HepG2 (cell line): ENCODE measurements around the gene DYNC2LI1. TPM values are rescaled to one million over a fixed set of nuclear protein-coding genes. Genes with fewer than 3 reads are reported as not detected.

Experiments
- ATAC-seq: fragments of 200-7000 bp; cut with Tn5 transposase; 3 replicates; pipeline ENCODE4 v1.9.1; 2020; ENCODE audit warnings: mild to moderate bottlenecking, moderate library complexity
- BruUV-seq: library from RNA; stranded (reverse); fragments of 400-500 nt; replicated peaks from 2 replicates; lab custom pipeline; 2021; lab: Mats Ljungman, UMichigan
- CTCF ChIA-PET: fragments of 300-600 bp; formaldehyde crosslinking; extraction: SDS; loops from one replicate; lab custom pipeline; 2021; ENCODE audit warnings: low total read pairs, inconsistent platforms, low intra/inter-chr PET ratio; lab: Yijun Ruan, JAX
- POLR2A ChIA-PET: fragments of 350-600 bp; sonication (Branson Sonifier 250); formaldehyde crosslinking; loops from one replicate; lab custom pipeline; 2020; ENCODE audit warnings: antibody characterized with exemption, inconsistent platforms; lab: Yijun Ruan, JAX
- DNase-seq: peaks from one replicate; pipeline ENCODE4 v3.0.0-alpha.2; 2015; ENCODE audit warnings: low spot score
- FAIRE-seq: peaks from 3 replicates; lab custom pipeline; 2011; peaks lifted over from hg19 to GRCh38; lab: Jason Lieb, UNC
- H2AFZ ChIP-seq: one replicate; pipeline ENCODE4 v1.6.1; 2011; ENCODE audit warnings: low read length, inconsistent platforms
- H3K27ac ChIP-seq: fragments of 300-600 bp; 3 replicates; pipeline ENCODE4 v1.8.0; 2011; ENCODE audit warnings: mixed run types, mild to moderate bottlenecking, mixed read lengths, low read length, inconsistent platforms; ENCODE audit not compliant: insufficient read depth; ENCODE audit errors: extremely low read length
- H3K27me3 ChIP-seq, 2 experiments: fragments of 200-600 bp in 1 of 2; 2 replicates in 1 of 2; 3 replicates in 1 of 2; pipeline versions ENCODE4 v1.6.0 to v1.8.0; 2011; ENCODE audit warnings: low read length in 2 of 2, mild to moderate bottlenecking in 2 of 2, moderate library complexity in 2 of 2, inconsistent platforms in 1 of 2; ENCODE audit not compliant: insufficient read depth in 2 of 2, control insufficient read depth in 1 of 2
- H3K36me3 ChIP-seq, 2 experiments: fragments of 200-600 bp in 1 of 2; replicated peaks in 1 of 2; 2 replicates in 1 of 2; 3 replicates in 1 of 2; pipeline versions ENCODE4 v1.5.1 to v1.8.0; 2011; ENCODE audit warnings: low read length in 2 of 2, inconsistent platforms in 1 of 2; ENCODE audit not compliant: insufficient read depth in 2 of 2, control insufficient read depth in 1 of 2
- H3K4me1 ChIP-seq: 2 replicates; pipeline ENCODE4 v1.5.1; 2012; ENCODE audit warnings: low read length, inconsistent platforms; ENCODE audit not compliant: insufficient read depth
- H3K4me2 ChIP-seq: 2 replicates; pipeline ENCODE4 v1.6.0; 2011; ENCODE audit warnings: low read depth, low read length, inconsistent platforms
- H3K4me3 ChIP-seq, 3 experiments: fragments of 200-600 bp in 1 of 3; sonication (generic), shearing (Covaris generic) in 1 of 3; replicated peaks in 1 of 3; 2 replicates each; pipeline ENCODE4 v1.5.1; 2011 to 2016; ENCODE audit warnings: low read length in 3 of 3, inconsistent platforms in 2 of 3, low read depth in 2 of 3, mild to moderate bottlenecking in 2 of 3, control low read depth in 1 of 3, mixed read lengths in 1 of 3; ENCODE audit not compliant: insufficient read depth in 1 of 3
- H3K79me2 ChIP-seq: one replicate; pipeline ENCODE4 v1.6.1; 2011; ENCODE audit warnings: low read length, inconsistent platforms; ENCODE audit not compliant: insufficient read depth
- H3K9ac ChIP-seq: 2 replicates; pipeline ENCODE4 v1.6.0; 2011; ENCODE audit warnings: mild to moderate bottlenecking, low read depth, low read length, inconsistent platforms; ENCODE audit not compliant: insufficient read depth
- H3K9me3 ChIP-seq: 2 replicates; pipeline ENCODE4 v1.5.1; 2012; ENCODE audit warnings: mild to moderate bottlenecking, low read length
- H4K20me1 ChIP-seq: 2 replicates; pipeline ENCODE4 v1.6.0; 2011; ENCODE audit warnings: inconsistent platforms, mild to moderate bottlenecking, low read length, moderate library complexity; ENCODE audit not compliant: insufficient read depth
- FOXO1 ChIP-seq: sonication (generic); formaldehyde crosslinking; IDR thresholded peaks from 2 replicates; pipeline ENCODE4 v1.4.0; 2020; ENCODE audit warnings: missing genetic modification reagents
- HNRNPUL1 ChIP-seq: fragments of 200-400 bp; formaldehyde crosslinking; IDR thresholded peaks from 2 replicates; pipeline ENCODE4 v1.6.1; 2017; ENCODE audit warnings: low read depth, mild to moderate bottlenecking, low read length, moderate library complexity
- JUN ChIP-seq: sonication (generic); formaldehyde crosslinking; IDR thresholded peaks from 2 replicates; pipeline ENCODE4 v1.4.0; 2020; ENCODE audit warnings: mild to moderate bottlenecking, missing genetic modification reagents
- KLF16 ChIP-seq, 2 experiments: sonication (generic) in 1 of 2; formaldehyde crosslinking in 1 of 2; IDR thresholded peaks; 2 replicates each; pipeline versions ENCODE4 v1.6.1 to v1.8.0; 2016 to 2023; ENCODE audit warnings: missing genetic modification reagents in 2 of 2, missing compliant biosample characterization in 1 of 2
- MEIS1 ChIP-seq: sonication (generic); formaldehyde crosslinking; IDR thresholded peaks from 2 replicates; pipeline ENCODE4 v1.9.0; 2021; ENCODE audit warnings: mild to moderate bottlenecking, missing genetic modification reagents, moderate library complexity, borderline replicate concordance
- MYC ChIP-seq: sonication (generic); formaldehyde crosslinking; IDR thresholded peaks from 2 replicates; pipeline ENCODE4 v1.9.0; 2021; ENCODE audit warnings: missing genetic modification reagents, borderline replicate concordance
- REST ChIP-seq, 2 experiments: IDR thresholded peaks; 2 replicates each; pipeline ENCODE4 v1.6.1; 2011 to 2012; ENCODE audit warnings: low read length in 2 of 2, borderline replicate concordance in 1 of 2, low read depth in 1 of 2, mild to moderate bottlenecking in 1 of 2, moderate library complexity in 1 of 2
- RFX1 ChIP-seq: fragments of 450-650 bp; IDR thresholded peaks from 2 replicates; pipeline ENCODE4 v1.6.1; 2017
- SIN3A ChIP-seq: IDR thresholded peaks from 2 replicates; pipeline ENCODE4 v1.6.1; 2011; ENCODE audit warnings: low read depth, mild to moderate bottlenecking, control low read depth, low read length, borderline replicate concordance
- TBP ChIP-seq: sonication (generic); formaldehyde crosslinking; IDR thresholded peaks from 2 replicates; pipeline ENCODE4 v1.5.0; 2020; ENCODE audit warnings: missing genetic modification reagents
- TMF1 ChIP-seq: sonication (generic); formaldehyde crosslinking; IDR thresholded peaks from 2 replicates; pipeline ENCODE4 v1.8.1; 2022; ENCODE audit warnings: low read depth, missing genetic modification reagents
- YEATS4 ChIP-seq: sonication (generic); formaldehyde crosslinking; IDR thresholded peaks from 2 replicates; pipeline ENCODE4 v1.4.0; 2020; ENCODE audit warnings: missing genetic modification reagents, borderline replicate concordance
- ZC3H4 ChIP-seq: sonication (generic); formaldehyde crosslinking; IDR thresholded peaks from 2 replicates; pipeline ENCODE4 v1.4.0; 2020; ENCODE audit warnings: missing genetic modification reagents, borderline replicate concordance
- ZNF510 ChIP-seq: sonication (generic); formaldehyde crosslinking; IDR thresholded peaks from 2 replicates; pipeline ENCODE4 v1.4.0; 2020; ENCODE audit warnings: low read depth, mild to moderate bottlenecking, missing genetic modification reagents
- ZNF530 ChIP-seq: sonication (generic); formaldehyde crosslinking; IDR thresholded peaks from 2 replicates; pipeline ENCODE4 v1.5.0; 2020; ENCODE audit warnings: low read depth, mild to moderate bottlenecking, missing genetic modification reagents
- ZNF616 ChIP-seq: sonication (generic); formaldehyde crosslinking; IDR thresholded peaks from 2 replicates; pipeline ENCODE4 v1.5.0; 2020; ENCODE audit warnings: low read depth, mild to moderate bottlenecking, missing genetic modification reagents
- WGBS: methylation state at CpG from one replicate; pipeline ENCODE4 v1.1.6; 2017; ENCODE audit warnings: low lambda C conversion rate; 5-methylcytosine and 5-hydroxymethylcytosine counted together
- in situ Hi-C: cut with HindIII; loops from 2 replicates; pipeline ENCODE4 v1.10.0; 2017; ENCODE audit warnings: low pct_unique_long_range_greater_than_20kb; ENCODE audit not compliant: extremely low pct_ligation_motif_present
- intact Hi-C: fragments of 100-400 bp; cut with micrococcal nuclease; formaldehyde crosslinking; loops from one replicate; pipeline ENCODE4 v1.10.0; 2022; ENCODE audit not compliant: unreplicated experiment
- polyA plus RNA-seq, 8 experiments: library from polyadenylated mRNA; depleted of rRNA in 3 of 8; stranded (reverse) in 7 of 8; unstranded in 1 of 8; fragments of >200 nt; fragmentation: Illumina TruSeq in 4 of 8; extraction: Trizol in 4 of 8; gene quantifications; 2 replicates each; pipeline versions ENCODE4 v1.2.1 to v1.2.3, GENCODE V29; 2011 to 2016; ENCODE audit warnings: low read depth in 4 of 8, missing spikeins in 1 of 8, mixed read lengths in 1 of 8; ENCODE audit not compliant: insufficient read depth in 1 of 8
- total RNA-seq, 5 experiments: library from RNA; depleted of rRNA; stranded (reverse); fragments of >200 nt; fragmentation: Illumina TruSeq; extraction: Trizol; gene quantifications; 2 replicates each; pipeline ENCODE4 v1.2.3, GENCODE V29; 2016; ENCODE audit warnings: low read depth in 1 of 5

DYNC2LI1 gene
- total and polyA plus RNA-seq, 2 of the 13 experiments (the other 11 are each of a cell fraction or from before 2014, with no cell fraction given): 16.9 to 23.2 TPM

DNA sequence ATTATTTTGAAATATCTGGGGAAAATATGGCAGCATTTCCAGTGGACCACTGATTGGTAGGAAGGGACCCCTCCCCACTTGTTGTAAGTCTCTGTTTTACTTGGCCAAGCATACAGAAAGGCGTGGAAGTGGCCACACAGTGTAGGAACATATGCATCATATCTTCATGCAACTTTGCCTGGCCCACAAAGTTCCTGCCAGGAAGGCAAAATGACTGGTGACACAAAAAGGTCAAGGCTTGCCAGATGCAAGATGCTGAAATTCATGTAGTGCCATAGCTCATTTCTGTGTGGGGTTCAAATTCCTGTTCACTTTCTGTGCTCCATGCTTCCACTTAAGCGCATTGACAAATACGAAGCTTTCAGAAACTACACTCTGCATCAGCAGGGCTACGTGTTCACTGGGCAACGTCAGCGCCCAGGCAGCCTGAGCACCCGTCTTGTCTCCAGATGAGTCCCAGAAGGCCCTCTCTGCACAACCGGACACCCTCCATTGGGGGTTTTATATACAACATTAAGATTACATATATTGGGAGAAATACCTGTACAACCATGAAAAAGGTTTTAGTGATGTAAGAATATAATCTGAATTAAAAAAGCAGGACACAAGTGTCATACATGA lies 3.6 kb downstream of the DYNC2LI1 start:
- in situ Hi-C loops (no loop called here), intact Hi-C loops (loop anchor here (10.0 kb wide), 1 partner anchor 143 kb away; the partner anchor contains the start of gene PLEKHH2)
- H3K27me3 ChIP-seq: no peaks in the 10 kb centered on the region; a peak in 1 of 5 replicates
- no peaks in the 10 kb centered on the region for H3K9me3 ChIP-seq
- H3K4me2 ChIP-seq: no peak overlapping the region
- no peaks in the 10 kb centered on the region for H3K79me2 ChIP-seq
- H3K36me3 ChIP-seq: peaks cover 0 to 5% of the 10 kb centered on the region in 2 experiments; a peak in 1 of 5 replicates
- no TSS peak for BruUV-seq
- H3K4me1 ChIP-seq: peaks cover 11% of the 10 kb centered on the region
- H2AFZ ChIP-seq: no peak overlapping the region
- no peak overlapping the region for H3K9ac ChIP-seq
- H3K27ac ChIP-seq: no peak overlapping the region
- ChIA-PET POLR2A (no interaction called here), CTCF (no interaction called here)
- whole genome bisulfite sequencing: 96% methylated on average over 8 of the region's 8 CpGs
- H4K20me1 ChIP-seq: no peaks in the 10 kb centered on the region
- no peak for DNase-seq
- ATAC-seq: no peak
- H3K4me3 ChIP-seq: no peak overlapping the region
- FAIRE-seq: no peak
- no peak for TF ChIP-seq ZC3H4 (CRISPR knock-in tag)
- no peak for TF ChIP-seq YEATS4 (CRISPR knock-in tag)
- TF ChIP-seq RFX1: no peak
- TF ChIP-seq JUN: no peak

GRCh38 chr2:43778233-43778632 lies 4.4 kb downstream of the DYNC2LI1 start:
- H4K20me1 ChIP-seq: no peaks in the 10 kb centered on the region
- H3K79me2 ChIP-seq: no peaks in the 10 kb centered on the region
- CTCF ChIA-PET: no interaction called here
- DNase-seq (no peak), FAIRE-seq (no peak), ATAC-seq (no peak)
- peaks cover 0 to 5% of the 10 kb centered on the region in 2 experiments; a peak in 1 of 5 replicates for H3K36me3 ChIP-seq
- H3K4me2 ChIP-seq: no peak overlapping the region
- intact Hi-C loops: loop anchor here (10.0 kb wide), 1 partner anchor 143 kb away; the partner anchor contains the start of gene PLEKHH2
- no peaks in the 10 kb centered on the region for H3K9me3 ChIP-seq
- H3K9ac ChIP-seq: no peak overlapping the region
- POLR2A ChIA-PET: no interaction called here
- in situ Hi-C loops: no loop called here
- WGBS: 95% methylated on average over 8 of the region's 8 CpGs
- no peak overlapping the region for H3K4me3 ChIP-seq
- BruUV-seq: no TSS peak
- H3K27me3 ChIP-seq: no peaks in the 10 kb centered on the region; a peak in 1 of 5 replicates
- H3K27ac ChIP-seq: no peak overlapping the region
- H3K4me1 ChIP-seq: peaks cover 3% of the 10 kb centered on the region
- H2AFZ ChIP-seq: no peak overlapping the region
- TF ChIP-seq KLF16 (CRISPR knock-in tag; IDR thresholded peaks at IDR 0.05): no peak
- no peak for TF ChIP-seq SIN3A
- no peak for TF ChIP-seq ZNF616 (CRISPR knock-in tag)
- no peak for TF ChIP-seq TMF1 (CRISPR knock-in tag)
- no peak for TF ChIP-seq HNRNPUL1
- TF ChIP-seq FOXO1 (CRISPR knock-in tag): no peak
- no peak for TF ChIP-seq ZNF510 (CRISPR knock-in tag)
- no peak for TF ChIP-seq MYC (CRISPR knock-in tag)
- no peak for TF ChIP-seq ZNF530 (CRISPR knock-in tag)
- no peak for TF ChIP-seq REST (IDR thresholded peaks at IDR 0.05; ENCODE audit: borderline replicate concordance in 1 of 2, low read depth in 1 of 2, low read length in 2 of 2)
- TF ChIP-seq TBP: no peak
- TF ChIP-seq MEIS1: no peak
